NT2/D1 (cell line): Measurements from ENCODE around the gene GTPBP4.

Experiments
- SUZ12 ChIP-seq: IDR thresholded peaks from 2 replicates; pipeline ENCODE4 v1.6.1; 2011; ENCODE audit not compliant: insufficient read length, insufficient read depth; ENCODE audit errors: extremely low read depth
- YY1 ChIP-seq: IDR thresholded peaks from 2 replicates; pipeline ENCODE4 v1.6.1; 2011; ENCODE audit not compliant: insufficient read length, insufficient read depth
- ZNF274 ChIP-seq: IDR thresholded peaks from 2 replicates; pipeline ENCODE4 v1.6.1; 2011; ENCODE audit warnings: mild to moderate bottlenecking, low read depth, low read length

DNA sequence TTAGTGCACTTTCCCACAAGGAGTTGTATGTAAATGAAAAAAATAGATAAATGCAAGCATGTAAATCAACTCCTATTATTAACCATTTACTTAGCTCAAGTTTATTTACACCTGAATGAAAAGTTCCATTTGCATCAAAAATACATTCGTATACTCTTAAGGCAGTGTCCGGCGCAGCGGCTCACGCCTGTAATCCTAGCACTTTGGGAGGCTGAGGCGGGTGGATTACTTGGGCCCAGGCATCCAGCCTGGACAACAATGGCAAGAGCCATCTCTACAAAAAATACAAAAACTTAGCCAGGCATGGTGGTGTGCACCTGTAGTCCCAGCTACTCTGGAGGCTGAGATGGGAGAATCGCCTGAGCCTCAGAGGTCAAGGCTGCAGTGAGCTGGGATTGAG is 41.6 kb downstream of the GTPBP4 start:
- no peak for TF ChIP-seq ZNF274
- no peak for TF ChIP-seq YY1
- TF ChIP-seq SUZ12: no peak
